GM18517 (cell line): ENCODE data around the gene XPO4.
A peak's percentile ranks its signal among the peaks of the same experiment; 100 is the strongest.

Experiments used
- ATAC-seq: cut with Tn5 transposase; IDR thresholded peaks from one replicate; pipeline ENCODE4 v1.9.1; 2021; ENCODE audit warnings: mild to moderate bottlenecking, moderate library complexity; ENCODE audit not compliant: unreplicated experiment

XPO4 gene

DNA sequence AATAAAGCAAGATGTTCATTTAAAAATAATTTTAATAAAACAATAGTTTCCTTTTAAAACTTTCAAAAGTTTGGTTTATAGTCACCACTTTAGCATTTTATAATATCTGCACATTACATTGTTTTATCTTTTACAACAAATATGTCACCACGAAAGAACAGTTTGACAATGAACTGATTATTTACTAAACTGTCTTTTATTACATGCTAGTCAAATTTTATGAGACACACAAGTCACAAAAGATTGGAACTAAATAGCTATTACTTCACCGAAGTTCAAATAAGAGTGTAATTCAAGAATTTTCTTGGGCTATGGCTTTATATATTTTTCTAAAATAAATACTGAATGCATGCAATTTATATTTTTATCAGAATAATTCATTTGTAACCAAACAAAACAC, 71.3 kb downstream of the XPO4 start:
- ATAC-seq: no peak

DNA sequence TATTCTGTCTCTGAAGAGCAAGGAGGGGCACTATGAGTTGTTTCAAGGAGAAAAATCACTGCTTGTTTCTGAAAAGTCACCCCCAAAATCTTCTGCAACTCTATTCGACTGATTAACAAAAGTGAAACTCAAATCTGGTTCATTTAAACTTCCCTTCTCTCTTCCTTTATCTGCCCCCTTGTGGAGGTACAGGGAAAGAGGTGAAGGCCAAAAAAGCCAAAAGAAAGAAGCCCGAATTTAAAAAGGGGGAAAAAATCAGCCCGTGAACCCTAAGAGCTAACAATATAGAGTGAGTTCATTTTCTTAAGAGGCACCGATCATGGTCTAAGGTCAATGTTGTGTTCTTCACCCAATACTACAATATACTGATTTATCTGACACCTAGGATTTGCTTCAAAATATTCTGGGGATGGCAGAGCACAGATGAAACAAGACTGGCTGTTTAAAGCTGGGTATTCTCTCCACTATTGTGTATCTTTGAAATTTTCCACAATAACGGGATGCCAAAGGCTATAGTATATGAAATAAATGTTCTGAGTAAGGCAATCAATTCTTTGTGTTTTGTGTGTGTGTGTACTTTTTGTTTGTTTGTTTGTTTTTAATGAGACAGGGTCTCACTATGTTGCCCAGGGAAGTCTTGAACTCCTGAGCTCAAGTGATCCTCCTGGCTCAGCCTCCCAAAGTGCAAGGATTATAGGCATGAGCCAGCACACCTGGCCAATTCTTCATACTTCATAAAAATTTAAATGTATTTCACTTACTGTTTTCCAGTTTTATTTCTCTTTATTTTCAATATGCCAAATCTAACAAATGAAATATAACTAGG, 73.8 kb downstream of the XPO4 start:
- peak; percentile 73 for ATAC-seq

DNA sequence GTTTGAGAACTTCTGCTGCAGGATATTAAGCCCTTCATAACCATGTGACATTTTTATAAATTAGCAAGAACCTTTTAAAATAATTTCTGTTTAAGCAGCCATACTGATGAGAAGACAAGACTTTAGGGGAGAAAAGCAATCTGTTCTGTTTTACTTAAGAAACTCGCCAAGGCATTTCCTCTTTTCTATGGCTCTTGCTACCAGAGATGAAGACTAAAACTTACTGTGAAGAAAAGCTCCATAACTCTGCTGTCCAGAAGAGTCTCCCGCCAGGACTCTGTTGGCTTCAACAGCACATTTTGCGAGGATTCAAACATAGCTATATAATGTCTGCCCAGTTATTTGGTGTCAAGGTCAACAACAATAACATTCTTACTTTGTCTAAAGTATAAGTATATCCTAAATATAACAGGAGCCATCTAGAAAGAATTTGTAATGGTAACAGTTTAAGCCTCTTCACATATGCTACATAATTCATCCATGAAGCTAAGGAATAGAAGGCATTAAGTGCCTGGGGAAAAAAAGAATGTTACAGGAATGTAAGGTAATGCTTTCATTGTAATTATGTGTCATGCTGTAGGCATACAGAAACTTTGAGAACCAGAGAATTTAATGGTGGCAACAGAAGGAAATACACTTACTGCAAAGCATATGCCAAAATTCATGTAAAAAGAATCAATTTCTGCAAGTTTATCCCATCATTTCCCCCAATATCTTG, 75.5 kb downstream of the XPO4 start:
- no peak for ATAC-seq

DNA sequence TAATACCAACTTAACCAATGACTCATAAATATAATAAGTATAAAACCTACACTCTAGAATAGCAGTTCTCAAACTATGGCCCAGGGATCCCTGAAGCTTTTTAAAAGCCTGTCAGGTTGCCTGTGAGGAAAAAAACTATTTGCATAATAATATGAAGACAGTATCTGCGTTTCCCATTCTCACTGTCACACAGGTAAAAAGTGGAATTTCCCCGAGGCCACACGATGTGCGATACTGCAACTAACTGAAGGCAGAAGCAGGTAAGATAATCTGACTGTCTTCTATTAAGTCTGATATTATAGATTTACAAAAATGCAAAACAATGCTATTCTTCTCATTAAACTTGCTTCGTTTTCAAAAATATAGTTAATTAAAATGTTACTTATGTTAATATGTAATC, 76.2 kb downstream of the XPO4 start:
- no peak for ATAC-seq

DNA sequence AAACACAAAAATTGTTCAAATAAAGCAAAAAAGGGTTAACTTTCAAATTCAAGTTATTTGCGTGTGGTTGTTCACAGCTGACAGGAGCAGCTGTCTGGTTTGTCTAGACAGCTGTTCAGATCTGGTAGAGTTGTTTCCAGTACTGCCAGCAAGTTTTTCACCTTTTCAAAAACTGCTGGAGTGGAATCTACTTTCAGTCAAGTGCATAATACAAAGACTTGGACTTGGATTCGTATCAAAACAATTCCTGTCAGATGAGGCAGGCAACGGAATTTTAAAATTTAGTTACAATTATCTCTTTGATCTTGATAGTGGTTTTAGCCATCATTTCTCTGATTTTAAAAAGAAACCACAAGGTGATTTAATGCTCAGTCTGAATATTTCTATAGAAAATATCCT, 77.1 kb downstream of the XPO4 start:
- ATAC-seq: no peak

DNA sequence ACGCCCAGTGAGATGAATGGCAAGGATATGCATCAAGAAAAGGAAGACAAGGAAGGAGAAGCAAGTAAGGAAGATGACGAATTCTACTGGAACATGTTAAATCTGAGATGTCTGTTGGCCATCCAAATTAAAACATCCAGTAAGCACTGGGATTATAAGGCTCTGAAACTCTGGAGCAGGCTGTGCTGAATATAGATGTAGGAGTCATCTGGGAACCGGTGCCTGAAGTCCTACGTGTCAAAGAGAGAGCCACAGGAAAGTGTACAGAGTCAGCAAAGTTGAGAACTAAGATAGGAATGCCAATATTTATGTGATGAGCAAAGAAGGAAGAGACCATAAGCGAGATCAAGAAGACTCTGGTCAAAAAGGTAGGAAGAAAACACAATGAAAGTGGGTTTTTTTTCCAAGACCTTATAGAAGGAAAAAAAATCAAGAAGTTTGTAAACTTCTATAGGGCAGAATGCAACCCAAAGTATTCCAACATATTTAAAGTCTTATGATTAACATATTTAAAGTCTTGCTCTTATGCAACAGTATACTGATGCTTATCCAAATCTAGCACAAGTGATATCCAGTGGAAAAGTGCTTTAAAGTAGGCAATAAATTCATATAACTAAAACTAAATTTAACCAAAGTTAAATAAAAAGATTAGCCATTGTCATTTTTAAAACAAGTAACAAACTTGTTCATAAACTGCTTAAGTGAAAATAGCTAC, 77.6 kb downstream of the XPO4 start:
- no peak for ATAC-seq

DNA sequence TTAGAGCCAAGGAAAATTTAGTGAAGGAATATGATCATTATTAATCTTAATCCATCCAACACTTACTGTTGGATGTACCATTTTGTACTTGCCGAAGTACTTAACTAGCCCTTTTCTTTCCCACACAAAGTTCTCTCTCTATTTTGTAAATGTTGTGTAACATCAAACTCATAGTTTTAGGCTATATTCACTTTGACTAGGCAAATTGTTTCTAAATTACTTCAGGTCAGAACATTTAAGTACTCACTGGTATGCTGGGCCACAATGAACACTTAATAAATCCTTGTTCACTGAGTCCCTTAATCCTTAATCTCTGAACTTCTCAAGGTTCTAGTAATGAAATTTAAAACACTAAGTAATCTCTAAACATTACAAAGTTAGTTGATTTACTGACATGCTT, 79.5 kb downstream of the XPO4 start:
- no peak for ATAC-seq

DNA sequence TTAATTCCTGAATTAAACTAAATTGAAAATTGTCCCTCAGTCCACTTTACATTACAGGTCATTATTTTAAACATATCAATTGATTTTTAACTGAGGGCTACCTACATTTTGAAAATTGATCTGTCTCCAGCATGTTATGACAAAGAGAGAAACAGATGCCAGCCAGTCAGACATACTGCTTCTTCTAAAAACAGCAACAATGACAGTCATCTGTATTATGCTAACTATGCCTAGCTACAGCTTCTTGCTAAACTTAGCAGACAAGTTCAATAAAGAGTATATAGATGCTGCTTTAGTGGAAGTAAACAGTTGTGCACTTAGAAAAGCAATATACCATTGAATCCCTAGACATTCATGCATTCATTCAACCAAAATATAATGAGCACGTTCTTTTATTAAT, 80.1 kb downstream of the XPO4 start:
- no peak for ATAC-seq

DNA sequence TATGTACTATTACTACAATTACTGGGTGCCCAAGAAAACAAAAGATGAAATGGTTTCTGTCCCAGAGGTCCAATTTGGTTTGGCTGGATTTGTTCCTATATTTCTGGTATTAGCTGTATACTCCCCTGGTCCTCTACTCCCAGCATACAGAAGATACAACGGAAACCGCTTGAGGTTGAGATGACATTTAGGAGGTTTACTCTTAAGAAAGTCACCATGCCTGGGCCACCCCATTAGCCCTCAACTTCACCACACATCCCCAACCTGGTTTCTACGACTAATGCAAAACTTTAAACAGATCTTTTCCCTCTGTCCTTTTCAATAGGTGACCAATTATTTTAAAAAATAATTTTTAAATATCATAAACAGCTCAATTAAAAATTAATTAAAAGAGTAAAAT, 82.8 kb downstream of the XPO4 start:
- ATAC-seq: no peak

DNA sequence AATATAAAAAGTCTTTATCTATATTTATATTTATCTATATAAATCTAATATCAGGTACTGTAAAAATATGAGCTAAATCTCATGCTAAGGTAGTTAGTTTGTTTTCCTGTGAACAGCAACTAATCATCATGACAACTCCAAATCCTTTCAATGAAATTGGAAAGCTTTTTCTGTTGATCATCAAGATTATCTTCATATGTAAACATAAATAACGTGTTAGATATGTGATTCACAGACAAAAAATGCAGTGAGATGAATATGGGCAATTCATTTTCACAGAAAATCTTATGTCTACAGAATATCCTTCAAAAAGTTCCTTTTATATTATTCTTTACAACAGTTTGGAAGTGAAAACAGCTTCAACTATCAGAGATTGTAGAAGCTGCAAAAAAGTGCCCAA, 87.1 kb downstream of the XPO4 start:
- ATAC-seq: no peak

DNA sequence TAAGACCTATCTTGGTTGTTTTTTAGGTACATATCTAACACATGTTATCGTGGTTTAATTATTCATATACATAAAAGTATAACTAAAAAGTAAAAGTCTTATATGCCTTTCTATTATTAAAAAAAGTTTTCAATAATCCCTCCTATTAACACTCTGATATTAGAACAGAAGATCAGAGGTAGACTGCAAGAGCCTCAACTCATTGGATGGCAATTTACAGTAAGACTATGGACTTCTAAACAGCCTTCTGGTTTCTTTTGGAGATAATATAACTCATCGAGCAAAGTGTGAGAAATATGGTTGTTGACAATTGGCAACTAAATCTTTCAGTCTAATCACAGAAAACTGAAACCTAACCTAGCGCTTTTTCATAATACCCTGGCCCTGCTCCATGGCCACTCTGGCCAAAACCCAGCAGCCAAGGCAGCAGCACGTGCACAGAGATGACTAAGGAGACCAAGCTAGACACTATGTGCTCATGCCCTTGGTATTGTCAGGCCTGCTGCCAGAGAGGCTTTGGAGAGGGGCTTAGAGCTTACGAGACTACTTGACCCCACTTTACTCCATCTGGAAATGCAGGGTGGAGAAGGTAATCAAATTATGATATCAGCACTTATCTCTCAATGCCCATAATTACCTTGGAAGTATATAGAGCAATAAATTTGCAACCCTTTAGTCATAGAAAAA, 88.2 kb downstream of the XPO4 start:
- ATAC-seq: no peak

DNA sequence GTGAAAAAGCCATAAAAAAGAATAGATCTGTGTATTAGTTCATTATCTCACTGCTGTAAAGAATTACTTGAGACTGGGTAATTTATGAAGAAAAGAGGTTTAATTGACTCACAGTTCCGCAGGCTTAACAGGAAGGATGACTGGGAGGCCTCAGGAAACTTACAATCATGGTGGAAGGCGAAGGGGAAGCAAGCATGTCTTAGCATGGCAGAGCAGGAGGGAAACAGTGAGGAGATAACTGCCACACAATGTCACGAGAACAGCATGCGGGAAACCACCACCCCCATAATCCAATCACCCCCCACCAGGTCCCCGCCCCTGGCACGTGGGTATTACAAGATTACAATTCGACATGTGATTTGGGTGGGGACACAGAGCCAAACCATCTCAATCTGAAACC, 89.7 kb downstream of the XPO4 start:
- no peak for ATAC-seq

DNA sequence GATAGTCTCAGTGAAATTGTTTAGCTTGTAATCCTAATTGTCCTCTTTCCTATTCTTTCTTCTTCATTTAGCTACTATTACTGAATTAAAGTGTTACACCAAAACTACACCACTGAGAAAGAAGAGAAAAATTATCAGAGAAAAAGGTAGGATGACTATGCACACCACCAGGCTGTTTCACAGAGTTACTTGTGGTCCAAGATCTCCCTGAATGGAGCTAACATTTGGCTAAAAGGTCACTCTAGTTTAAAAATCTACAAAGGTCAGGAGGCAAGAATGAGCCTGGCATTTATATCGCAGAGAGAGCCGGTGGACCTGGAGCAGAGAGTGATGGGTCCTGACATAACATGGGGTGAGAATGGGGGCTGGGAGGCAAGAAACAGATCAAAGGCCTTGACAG, 91.7 kb downstream of the XPO4 start:
- ATAC-seq: no peak

DNA sequence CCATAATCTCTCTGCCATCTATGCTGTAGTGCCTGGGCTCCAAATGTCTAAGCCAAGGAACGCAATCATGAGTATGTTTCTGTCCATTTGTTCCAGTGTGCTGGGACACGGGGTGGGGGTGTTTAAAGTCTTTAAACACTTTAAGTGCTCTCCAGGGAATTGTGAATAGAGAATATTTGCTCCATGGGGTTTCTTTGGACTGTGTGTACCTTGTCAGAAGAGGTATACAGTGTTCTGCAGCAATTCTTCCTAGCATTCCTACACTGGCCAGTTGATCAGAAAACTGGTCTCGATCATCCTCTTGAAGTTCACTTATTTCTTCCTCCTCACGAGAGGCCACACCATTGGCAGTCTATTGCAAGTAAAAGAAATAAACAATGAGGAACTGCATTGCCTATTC, 93.7 kb downstream of the XPO4 start:
- no peak for ATAC-seq

DNA sequence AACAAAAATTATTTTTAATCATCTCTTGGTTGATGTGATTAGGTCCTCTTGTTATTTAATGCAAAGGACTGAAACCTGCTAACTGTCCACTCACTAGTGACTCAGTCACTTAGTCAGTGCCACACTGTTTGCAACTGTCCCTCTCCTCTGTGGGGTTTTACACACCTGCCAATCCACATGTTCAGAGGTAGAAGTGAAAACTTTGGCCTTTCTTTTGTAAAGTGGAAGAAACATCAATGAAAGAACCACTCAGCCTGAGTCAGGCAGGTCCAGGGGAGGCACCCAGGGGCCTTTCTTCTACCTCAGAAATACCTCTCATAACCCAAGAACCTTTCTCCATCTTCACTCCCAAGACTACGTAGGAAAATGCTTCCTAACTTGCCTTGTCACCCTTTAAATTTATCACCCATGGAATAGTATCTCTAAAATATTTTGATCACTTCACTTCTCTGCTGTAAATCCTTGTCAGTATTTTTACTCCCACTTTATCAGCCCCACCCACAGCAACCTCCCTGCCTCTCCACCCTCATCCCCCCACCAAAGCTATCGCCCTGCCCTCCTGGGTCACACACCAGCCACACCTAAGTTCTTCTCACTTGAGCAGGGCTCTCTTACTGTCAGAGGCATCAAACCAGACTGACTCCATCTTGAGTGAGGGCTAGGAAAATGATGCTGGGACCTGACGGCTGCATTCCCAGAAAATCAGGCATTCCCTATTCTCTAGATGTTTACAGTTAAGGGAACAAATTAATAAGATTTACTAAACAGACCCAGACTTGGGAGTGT, 99.2 kb downstream of the XPO4 start:
- ATAC-seq: no peak

DNA sequence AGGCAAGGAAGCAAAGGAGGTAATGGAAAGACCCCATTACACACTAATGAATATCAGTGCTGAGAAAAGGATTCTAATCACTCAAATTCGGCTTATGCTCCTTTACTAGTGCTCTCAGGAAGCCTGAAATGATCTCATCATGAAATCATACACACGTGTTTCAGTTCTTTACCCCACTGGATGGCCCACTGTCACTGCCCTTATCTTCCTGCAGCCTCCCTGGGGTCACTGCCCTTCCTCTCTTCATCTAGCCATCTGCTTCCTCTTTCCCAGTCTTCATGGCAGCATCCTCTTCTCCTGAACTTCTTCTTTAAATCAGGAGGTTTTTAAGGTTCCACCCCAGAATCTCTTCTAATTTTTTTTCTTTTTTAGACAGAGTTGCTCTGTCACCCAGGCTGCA, 100.8 kb downstream of the XPO4 start:
- no peak for ATAC-seq

DNA sequence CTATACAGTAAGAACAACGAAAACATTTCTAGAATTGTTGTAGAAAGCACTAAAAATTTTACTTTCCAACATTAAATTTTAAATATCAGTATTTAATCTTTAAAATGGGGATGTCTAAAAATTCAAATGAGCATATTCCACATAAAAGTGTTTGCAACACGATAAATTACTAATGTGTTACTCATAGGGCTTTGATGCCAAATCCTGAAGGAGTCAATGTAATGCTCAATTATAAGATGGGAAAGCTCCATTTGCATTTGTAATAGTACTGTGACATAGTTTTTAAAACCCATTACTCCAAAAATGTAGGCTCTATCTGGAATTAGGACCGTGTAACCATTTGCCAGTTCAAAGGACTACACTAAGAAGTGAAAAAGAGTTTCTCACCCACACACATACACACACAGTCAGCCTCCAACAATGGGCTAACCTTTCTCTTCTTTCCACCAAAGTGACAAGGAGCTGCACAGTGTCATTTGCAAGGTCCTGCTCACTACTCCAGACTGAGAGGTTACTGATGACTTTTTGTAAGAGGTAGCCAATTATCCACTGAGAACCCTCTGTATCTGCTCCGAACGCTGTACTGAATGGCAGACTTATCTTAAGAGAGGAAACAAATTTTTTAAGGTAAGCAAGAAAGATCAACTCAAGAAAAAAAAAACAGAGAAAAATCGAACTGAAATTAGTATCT, 102.7 kb downstream of the XPO4 start:
- ATAC-seq: no peak

DNA sequence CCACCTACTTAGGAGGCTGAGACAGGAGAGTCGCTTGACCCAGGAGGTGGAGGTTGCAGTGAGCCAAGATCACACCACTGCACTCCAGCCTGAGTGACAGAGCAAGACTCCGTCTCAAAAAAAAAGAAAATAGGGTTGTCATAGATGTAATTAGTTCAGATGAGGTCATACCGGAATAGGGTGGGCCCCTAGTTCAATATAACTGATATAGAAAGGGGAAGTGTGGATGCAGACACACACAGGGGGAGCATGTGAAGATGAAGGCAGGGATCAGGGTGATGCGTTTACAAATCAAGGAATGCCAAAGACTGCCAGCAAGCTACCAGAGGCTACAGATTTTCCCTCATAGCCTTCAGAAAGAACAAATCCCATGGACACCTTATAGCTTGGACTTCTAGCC, 104.5 kb downstream of the XPO4 start:
- no peak for ATAC-seq

DNA sequence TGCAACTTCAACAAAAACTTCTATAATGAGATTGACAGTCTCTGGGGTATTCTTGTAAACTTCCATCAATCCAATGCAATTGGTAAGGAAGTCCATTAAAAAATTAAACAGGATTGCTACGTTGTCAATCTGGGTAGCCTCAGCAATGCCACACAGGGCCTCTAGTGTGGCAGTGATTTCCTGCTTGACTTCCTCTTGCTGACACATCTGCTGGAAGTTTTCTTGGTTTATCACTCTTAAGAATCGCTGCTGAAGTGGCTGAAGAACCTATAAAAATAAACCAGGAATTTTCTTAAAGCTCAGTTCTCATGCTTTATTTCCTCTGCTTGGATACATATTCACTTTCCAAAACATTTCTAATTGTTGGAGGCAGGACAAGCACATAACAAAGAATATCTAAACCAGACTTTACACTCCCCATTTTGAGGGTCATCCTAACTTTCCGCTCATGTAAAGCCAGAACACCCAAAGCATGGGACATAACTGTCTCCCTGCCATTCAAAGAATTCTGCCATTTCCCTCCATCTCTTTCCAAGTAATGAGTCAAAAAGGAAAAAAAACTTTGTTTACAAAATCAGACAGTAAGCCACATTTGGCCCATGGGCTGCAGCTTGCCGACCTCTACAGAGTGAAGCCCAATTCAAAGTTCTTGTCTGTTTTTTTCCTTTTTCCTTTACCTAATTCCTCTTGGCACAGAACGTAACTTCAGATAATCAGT, 105.6 kb downstream of the XPO4 start:
- no peak for ATAC-seq
